Right kidney (tissue), 1 donor: ENCODE measurements around the gene SDF4.

ENCODE experiments used
- DNase-seq: peaks from one replicate; pipeline ENCODE4 v3.0.0-alpha.2; 2016

The SDF4 gene

GRCh38 chr1:1177452-1178206 is 54.2 kb downstream of the SDF4 start:
- no peak for DNase-seq

- peak; percentile 10 for DNase-seq
These were observed 54.9 kb downstream of the SDF4 start for GRCh38 chr1:1176931-1177330.

GRCh38 chr1:1176063-1176761 is 55.6 kb downstream of the SDF4 start:
- DNase-seq: peak; percentile 27

GRCh38 chr1:1175221-1176062 is 56.4 kb downstream of the SDF4 start:
- DNase-seq: no peak

GRCh38 chr1:1173793-1174415 is 57.9 kb downstream of the SDF4 start, which contains the start of gene TTLL10:
Gene TTLL10, plus strand, starts transcription at chr1:1173880. Its CDS starts 5,336 bp downstream, at chr1:1179216.
- peak; percentile 63 for DNase-seq

GRCh38 chr1:1173061-1173792 is 58.6 kb downstream of the SDF4 start:
- DNase-seq: no peak

GRCh38 chr1:1171546-1172340 is 60.1 kb downstream of the SDF4 start:
- no peak for DNase-seq

GRCh38 chr1:1171161-1171545 is 60.6 kb downstream of the SDF4 start:
- DNase-seq: no peak

- no peak for DNase-seq
These were observed 61.3 kb downstream of the SDF4 start for GRCh38 chr1:1170215-1171091.

- peak; percentile 29 for DNase-seq
These were observed 62.2 kb downstream of the SDF4 start for GRCh38 chr1:1169429-1170214.

- peak; percentile 67 for DNase-seq
These were observed 63.1 kb downstream of the SDF4 start for GRCh38 chr1:1168451-1169411.

GRCh38 chr1:1167841-1168450 is 63.9 kb downstream of the SDF4 start:
- no peak for DNase-seq

- peak; percentile 22 for DNase-seq
These were observed 64.4 kb downstream of the SDF4 start for GRCh38 chr1:1167398-1167821.
